Sigmoid colon (tissue), 7 donors: ENCODE data around the gene TMEM39B. TPM values are rescaled to one million over a fixed set of nuclear protein-coding genes. Genes with fewer than 3 reads are reported as not detected.
"Not testable (repeated sequence)": the region's sequence is repeated elsewhere in the genome, so short reads cannot be mapped to it uniquely, and the experiment has no call there.

Experiments used
- DNase-seq: peaks from one replicate; pipeline ENCODE4 v3.0.0-alpha.2; 2019
- H3K27ac ChIP-seq, 4 donors: fragments of 200-600 bp; sonication (generic); one replicate each; pipeline ENCODE4 v1.5.1; 2016 to 2019; ENCODE audit warnings: mild to moderate bottlenecking in 1 of 4
- H3K27me3 ChIP-seq, 3 donors: fragments of 200-600 bp; sonication (generic); one replicate each; pipeline ENCODE4 v1.5.1; 2019; ENCODE audit warnings: mild to moderate bottlenecking in 1 of 3
- H3K36me3 ChIP-seq, 4 donors: fragments of 200-600 bp; sonication (generic); one replicate each; pipeline ENCODE4 v1.5.1; 2016 to 2019
- H3K4me1 ChIP-seq, 4 donors: fragments of 200-600 bp; sonication (generic); one replicate each; pipeline ENCODE4 v1.5.1; 2017 to 2019
- H3K4me3 ChIP-seq, 4 donors: fragments of 200-600 bp; sonication (generic); one replicate each; pipeline ENCODE4 v1.5.1; 2017 to 2019; ENCODE audit warnings: mild to moderate bottlenecking in 2 of 4, moderate library complexity in 1 of 4
- H3K9me3 ChIP-seq, 4 donors: fragments of 200-600 bp in 3 of 4; sonication (generic) in 3 of 4; one replicate each; pipeline versions ENCODE4 v1.5.1 to v1.6.1; 2013 to 2019
- EP300 ChIP-seq, 4 donors: sonication (generic); formaldehyde crosslinking; IDR thresholded peaks; one replicate each; pipeline ENCODE4 v1.6.1; 2017; ENCODE audit warnings: antibody characterized with exemption in 4 of 4
- POLR2A ChIP-seq, 2 donors: fragments of 450-650 bp; IDR thresholded peaks; one replicate each; pipeline ENCODE4 v1.6.1; 2016; ENCODE audit warnings: antibody characterized with exemption in 2 of 2, mild to moderate bottlenecking in 2 of 2, moderate library complexity in 2 of 2
- POLR2AphosphoS5 ChIP-seq, 4 donors: sonication (generic); formaldehyde crosslinking; IDR thresholded peaks; one replicate each; pipeline ENCODE4 v1.6.1; 2017; ENCODE audit warnings: antibody characterized with exemption in 4 of 4
- WGBS, 2 donors: extraction: QIAGEN DNeasy Blood & Tissue Kit; methylation state at CpG; one replicate each; pipeline ENCODE4 v1.1.7; 2013; 5-methylcytosine and 5-hydroxymethylcytosine counted together
- intact Hi-C: fragments of 100-400 bp; cut with DNase I; formaldehyde crosslinking; loops from one replicate; pipeline ENCODE4 v1.15.1; 2023
- polyA plus RNA-seq, 3 donors: library from polyadenylated mRNA; stranded (reverse); fragments of 200-250 nt; gene quantifications; one replicate each; pipeline ENCODE4 v1.2.3, GENCODE V29; 2013
- total RNA-seq, 4 donors: library from RNA; depleted of rRNA; stranded (reverse); fragments of >200 nt; gene quantifications; one replicate each; pipeline ENCODE4 v1.1.0, GENCODE V29; 2016
- TF ChIP-seq, protein P1 (sequence below), 4 experiments: fragments of 450-650 bp in 3 of 4; fragments of 200-600 bp in 1 of 4; IDR thresholded peaks; one replicate each; pipeline ENCODE4 v1.5.1; 2016 to 2019; ENCODE audit warnings: antibody characterized with exemption in 4 of 4, mild to moderate bottlenecking in 3 of 4, moderate library complexity in 2 of 4
- donor health status: healthy with polysubstance abuse.
- donor health status: Bipolar disorder and iron deficiency.
- donor health status: healthy.

Gene TMEM39B
- total and polyA plus RNA-seq, 7 donors: 2.0 to 11.9 (median 3.7) TPM

- WGBS, 2 donors: 82 to 87% methylated on average over 4 of the region's 4 CpGs
- H3K27me3 ChIP-seq: no peaks in the 10 kb centered on the region
- peaks cover 0 to 45% (median 21%) of the 10 kb centered on the region in 4 donors for H3K36me3 ChIP-seq
- no peak for DNase-seq
- no peak overlapping the region for H3K4me3 ChIP-seq
- H3K9me3 ChIP-seq: no peaks in the 10 kb centered on the region
- no peak for TF ChIP-seq EP300 (IDR thresholded peaks at IDR 0.05)
- no peak for TF ChIP-seq POLR2A (IDR thresholded peaks at IDR 0.05)
- TF ChIP-seq, protein P1, sequence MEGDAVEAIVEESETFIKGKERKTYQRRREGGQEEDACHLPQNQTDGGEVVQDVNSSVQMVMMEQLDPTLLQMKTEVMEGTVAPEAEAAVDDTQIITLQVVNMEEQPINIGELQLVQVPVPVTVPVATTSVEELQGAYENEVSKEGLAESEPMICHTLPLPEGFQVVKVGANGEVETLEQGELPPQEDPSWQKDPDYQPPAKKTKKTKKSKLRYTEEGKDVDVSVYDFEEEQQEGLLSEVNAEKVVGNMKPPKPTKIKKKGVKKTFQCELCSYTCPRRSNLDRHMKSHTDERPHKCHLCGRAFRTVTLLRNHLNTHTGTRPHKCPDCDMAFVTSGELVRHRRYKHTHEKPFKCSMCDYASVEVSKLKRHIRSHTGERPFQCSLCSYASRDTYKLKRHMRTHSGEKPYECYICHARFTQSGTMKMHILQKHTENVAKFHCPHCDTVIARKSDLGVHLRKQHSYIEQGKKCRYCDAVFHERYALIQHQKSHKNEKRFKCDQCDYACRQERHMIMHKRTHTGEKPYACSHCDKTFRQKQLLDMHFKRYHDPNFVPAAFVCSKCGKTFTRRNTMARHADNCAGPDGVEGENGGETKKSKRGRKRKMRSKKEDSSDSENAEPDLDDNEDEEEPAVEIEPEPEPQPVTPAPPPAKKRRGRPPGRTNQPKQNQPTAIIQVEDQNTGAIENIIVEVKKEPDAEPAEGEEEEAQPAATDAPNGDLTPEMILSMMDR (IDR thresholded peaks at IDR 0.05): no peak
- TF ChIP-seq POLR2AphosphoS5 (IDR thresholded peaks at IDR 0.05): no peak
- intact Hi-C loops: loop anchor here (5.0 kb wide), 3 partner anchors 81 to 301 kb away; partner anchors contain the start of gene ADGRB2
- H3K27ac ChIP-seq: peak overlapping the region; percentile 47 to 70 (median 58)
- H3K4me1 ChIP-seq: peaks cover 0 to 17% (median 13%) of the 10 kb centered on the region in 4 donors
Observed at GRCh38 chr1:32062867-32063230, 9.9 kb upstream of the TMEM39B start.

GRCh38 chr1:32063261-32063681 lies 9.5 kb upstream of the TMEM39B start:
- intact Hi-C loops: loop anchor here (5.0 kb wide), 3 partner anchors 81 to 301 kb away; partner anchors contain the start of gene ADGRB2
- H3K9me3 ChIP-seq: no peaks in the 10 kb centered on the region
- H3K4me3 ChIP-seq: no peak overlapping the region
- no peaks in the 10 kb centered on the region for H3K27me3 ChIP-seq
- peaks cover 0 to 41% (median 19%) of the 10 kb centered on the region in 4 donors for H3K36me3 ChIP-seq
- TF ChIP-seq POLR2A (IDR thresholded peaks at IDR 0.05) (no peak), EP300 (IDR thresholded peaks at IDR 0.05) (no peak), POLR2AphosphoS5 (IDR thresholded peaks at IDR 0.05) (no peak)
- TF ChIP-seq, protein P1 (IDR thresholded peaks at IDR 0.05): peak; percentile 59 to 71 (median 64)
- DNase-seq: no peak
- H3K27ac ChIP-seq: peak overlapping the region; percentile 47 to 70 (median 58)
- WGBS, 2 donors: 13 to 41% methylated on average over 1 of the region's 1 CpG
- H3K4me1 ChIP-seq: peaks cover 0 to 17% (median 13%) of the 10 kb centered on the region in 4 donors

- peak overlapping the region in 2 of 4 donors; percentile 21 to 23 for H3K27ac ChIP-seq
Observed at GRCh38 chr1:32065613-32066488, 6.9 kb upstream of the TMEM39B start.

GRCh38 chr1:32066489-32066873 lies 6.3 kb upstream of the TMEM39B start:
- Histone ChIP-seq H3K27me3 (no peaks in the 10 kb centered on the region), H3K27ac (peak overlapping the region in 3 of 4 donors; percentile 21 to 35 (median 23)), H3K9me3 (no peaks in the 10 kb centered on the region), H3K4me1 (peaks cover 0 to 17% (median 14%) of the 10 kb centered on the region in 4 donors), H3K4me3 (no peak overlapping the region), H3K36me3 (peaks cover 0 to 9% (median 0%) of the 10 kb centered on the region in 4 donors)
- WGBS, 2 donors: 1 to 7% methylated on average over 4 of the region's 4 CpGs
- peak; percentile 85 for DNase-seq
- TF ChIP-seq POLR2A (IDR thresholded peaks at IDR 0.05) (no peak), POLR2AphosphoS5 (IDR thresholded peaks at IDR 0.05) (peak in 2 of 4 donors; percentile 42 to 58), EP300 (IDR thresholded peaks at IDR 0.05) (no peak)
- TF ChIP-seq, protein P1 (IDR thresholded peaks at IDR 0.05): no peak
- intact Hi-C loops: no loop called here

More at GRCh38 chr1:32065613-32066488, 6.9 kb upstream of the TMEM39B start:
- intact Hi-C loops, H3K4me3 ChIP-seq, H3K9me3 ChIP-seq, H3K27me3 ChIP-seq, DNase-seq: not testable (repeated sequence)
- peaks cover 0 to 17% (median 13%) of the 10 kb centered on the region in 4 donors for H3K4me1 ChIP-seq
- WGBS, 2 donors: 41 to 69% methylated on average over 21 of the region's 21 CpGs
- peaks cover 0 to 15% (median 2%) of the 10 kb centered on the region in 4 donors for H3K36me3 ChIP-seq

DNA sequence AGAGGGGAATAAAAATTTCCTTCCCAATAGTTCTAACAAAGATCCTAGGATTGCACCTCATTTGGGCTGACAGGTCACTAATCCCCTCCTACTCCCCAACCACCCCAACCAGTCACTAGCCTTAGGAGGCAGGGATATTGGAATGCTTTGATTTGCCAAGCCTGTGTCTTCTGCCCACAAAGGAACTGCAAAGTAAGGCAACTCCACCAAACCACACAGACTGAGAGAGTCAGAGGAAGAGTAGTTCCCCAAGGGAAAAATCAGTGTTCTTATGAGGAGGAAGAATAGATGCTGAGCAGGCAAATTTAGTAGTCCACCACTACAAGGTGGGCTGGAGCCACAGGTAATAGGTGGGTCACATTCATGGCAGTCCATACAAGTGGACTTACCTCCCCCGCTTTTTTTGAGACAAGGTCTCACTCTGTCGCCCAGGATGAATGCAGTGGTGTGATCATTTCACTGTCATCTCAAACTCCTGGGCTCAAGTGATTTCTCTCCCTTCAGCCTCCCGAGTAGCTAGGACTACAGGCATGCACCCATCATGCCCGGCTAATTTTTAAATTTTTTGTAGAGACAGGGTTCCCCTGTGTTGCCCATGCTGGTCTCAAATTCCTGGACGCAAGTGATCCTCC lies 3.7 kb upstream of the TMEM39B start:
- Histone ChIP-seq H3K9me3 (no peaks in the 10 kb centered on the region), H3K27ac (no peak overlapping the region), H3K27me3 (no peaks in the 10 kb centered on the region), H3K36me3 (no peaks in the 10 kb centered on the region), H3K4me1 (peaks cover 0 to 18% (median 14%) of the 10 kb centered on the region in 4 donors), H3K4me3 (no peak overlapping the region)
- intact Hi-C loops: no loop called here
- TF ChIP-seq EP300 (IDR thresholded peaks at IDR 0.05): no peak
- TF ChIP-seq POLR2AphosphoS5 (IDR thresholded peaks at IDR 0.05): no peak
- no peak for TF ChIP-seq POLR2A (IDR thresholded peaks at IDR 0.05)
- TF ChIP-seq, protein P1 (IDR thresholded peaks at IDR 0.05): no peak
- WGBS, 2 donors: 87 to 91% methylated on average over 5 of the region's 5 CpGs
- no peak for DNase-seq
